NCI-H1105 (cell line): ENCODE measurements around the gene SERP2.

Experiments used
- DNase-seq: peaks from one replicate; lab custom pipeline; 2025; lab: John Stamatoyannopoulos, UW

The SERP2 gene

GRCh38 chr13:44388427-44389059 is 14.9 kb downstream of the SERP2 start:
- DNase-seq, result no peak

- no peak for DNase-seq
Measured at GRCh38 chr13:44389060-44389666, 15.5 kb downstream of the SERP2 start.

GRCh38 chr13:44389876-44390275 is 16.3 kb downstream of the SERP2 start:
- no peak for DNase-seq

GRCh38 chr13:44393391-44393790 is 19.8 kb downstream of the SERP2 start:
- DNase-seq, result no peak

- no peak for DNase-seq
Measured at GRCh38 chr13:44394658-44395057, 21.0 kb downstream of the SERP2 start.

GRCh38 chr13:44395976-44396694 is 22.5 kb downstream of the SERP2 start:
- DNase-seq, result no peak

- DNase-seq, result no peak
Measured at GRCh38 chr13:44396701-44397580, 23.3 kb downstream of the SERP2 start.

- DNase-seq, result no peak
Measured at GRCh38 chr13:44397766-44398223, 24.2 kb downstream of the SERP2 start.

- DNase-seq, result no peak
Measured at GRCh38 chr13:44398606-44399005, 25.0 kb downstream of the SERP2 start.

- DNase-seq, result peak; percentile 58
Measured at GRCh38 chr13:44399074-44399473, 25.4 kb downstream of the SERP2 start.

GRCh38 chr13:44400736-44401135 is 27.1 kb downstream of the SERP2 start:
- no peak for DNase-seq

GRCh38 chr13:44401577-44401976 is 28.0 kb downstream of the SERP2 start:
- no peak for DNase-seq

- DNase-seq, result peak; percentile 7
Measured at GRCh38 chr13:44402899-44403445, 29.3 kb downstream of the SERP2 start.

GRCh38 chr13:44403461-44404056 is 29.9 kb downstream of the SERP2 start:
- peak; percentile 50 for DNase-seq

- no peak for DNase-seq
Measured at GRCh38 chr13:44404261-44405132, 30.9 kb downstream of the SERP2 start.

GRCh38 chr13:44406617-44407016 is 33.0 kb downstream of the SERP2 start:
- no peak for DNase-seq

- DNase-seq, result no peak
Measured at GRCh38 chr13:44407379-44407778, 33.8 kb downstream of the SERP2 start.

GRCh38 chr13:44407891-44408290 is 34.3 kb downstream of the SERP2 start:
- no peak for DNase-seq

GRCh38 chr13:44409595-44409994 is 36.0 kb downstream of the SERP2 start:
- DNase-seq, result no peak

- no peak for DNase-seq
Measured at GRCh38 chr13:44410328-44410859, 36.8 kb downstream of the SERP2 start.
